Body of pancreas (tissue), 4 donors: ENCODE measurements around the gene XCR1.

Source experiments
- CTCF ChIP-seq, 7 experiments: fragments of 450-650 bp in 4 of 7; fragments of 200-600 bp in 3 of 7; sonication (generic) in 3 of 7; IDR thresholded peaks; one replicate each; pipeline ENCODE4 v1.5.1; 2016 to 2019; ENCODE audit warnings: antibody characterized with exemption in 7 of 7
- POLR2A ChIP-seq, 3 donors: fragments of 450-650 bp; IDR thresholded peaks; one replicate each; pipeline ENCODE4 v1.6.1; 2016; ENCODE audit warnings: antibody characterized with exemption in 3 of 3, mild to moderate bottlenecking in 2 of 3

- no peak for TF ChIP-seq CTCF (IDR thresholded peaks at IDR 0.05)
- no peak for TF ChIP-seq POLR2A (IDR thresholded peaks at IDR 0.05)
Observed at GRCh38 chr3:45990181-45990580, 37.1 kb downstream of the XCR1 start.
